ENCODE measurements around the gene FAM120C.

Gene FAM120C

DNA sequence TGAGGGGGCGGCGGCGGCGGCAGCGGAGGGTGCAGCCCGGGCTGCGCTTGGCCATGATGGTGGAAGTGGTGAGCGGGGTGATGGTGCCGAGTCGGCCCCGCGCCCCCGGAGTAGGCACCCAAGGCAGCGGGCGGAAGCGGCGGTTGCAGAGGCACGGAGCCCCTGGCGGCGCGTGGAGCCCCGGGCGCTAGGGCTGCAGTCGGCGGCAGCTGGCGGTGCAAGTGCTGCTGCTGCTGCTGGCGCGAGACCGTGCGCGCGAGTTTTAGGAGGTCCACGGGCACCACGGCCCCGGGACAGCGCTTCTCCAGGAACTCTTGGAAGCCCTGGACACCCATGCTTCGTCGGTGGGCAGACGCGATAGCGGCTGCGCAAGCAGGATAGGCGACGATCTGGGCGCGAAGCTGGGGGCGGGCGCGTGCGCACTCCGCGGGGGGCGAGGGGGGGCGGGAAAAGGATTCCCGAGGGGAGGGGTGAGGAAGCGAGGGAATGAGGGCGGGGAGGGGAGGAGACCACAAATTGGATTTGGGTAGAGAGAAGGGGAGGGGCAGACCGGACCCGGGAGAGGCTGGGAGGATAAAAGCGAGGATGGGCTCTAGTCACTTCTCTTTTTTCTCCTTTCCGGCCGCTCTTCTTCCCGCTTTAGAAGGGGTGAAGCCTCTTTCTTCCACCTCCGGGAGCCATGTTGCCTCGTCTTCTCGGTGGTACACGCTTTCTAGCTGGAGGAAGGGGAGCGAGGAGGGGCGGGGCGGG lies at the start of gene FAM120C:
Gene FAM120C, minus strand, starts transcription at position 391 of the 750 bp plus-strand sequence. Its CDS starts 56 bp downstream, at position 335.
- no peak for TF ChIP-seq CTCF (IDR thresholded peaks at IDR 0.05; ENCODE audit: low read depth, low read length)

DNA sequence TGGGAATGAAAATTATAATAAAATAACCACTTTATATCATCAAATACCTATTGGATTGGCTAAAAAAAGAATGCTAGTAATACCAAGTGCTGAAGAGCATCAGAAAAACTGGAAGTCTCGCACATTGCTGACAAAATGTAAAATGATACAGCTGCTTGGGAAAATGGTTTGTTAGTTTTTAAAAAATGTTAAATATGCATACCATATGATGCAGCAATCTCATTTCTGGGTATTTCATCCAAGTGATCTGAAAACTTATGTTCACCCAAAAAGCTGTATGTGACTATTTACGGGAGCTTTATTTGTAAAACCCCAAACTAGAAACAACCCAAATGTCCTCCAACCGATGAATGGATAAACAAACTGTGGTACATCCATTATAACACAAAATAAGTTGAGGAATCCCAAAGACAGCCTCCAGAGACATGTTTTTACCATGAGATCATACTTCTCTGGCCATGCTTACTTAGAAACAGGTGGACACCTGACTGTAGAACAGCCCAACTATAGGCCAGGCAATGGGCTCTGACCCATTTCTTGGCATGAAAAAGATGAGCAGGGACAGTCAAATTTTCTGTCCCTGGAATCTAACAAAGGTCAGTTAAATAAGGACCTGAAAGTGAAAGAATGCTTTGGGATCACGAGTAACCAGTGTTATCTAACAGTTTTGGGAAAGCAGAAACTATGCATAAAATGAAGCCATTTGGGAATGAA lies 47.5 kb upstream of the FAM120C start:
- no peak for TF ChIP-seq CTCF (IDR thresholded peaks at IDR 0.05; ENCODE audit: low read depth, low read length)
- no peak for DNase-seq (ENCODE audit: extremely low read depth, low read depth)

More for the DNA sequence above, at the start of gene FAM120C:
- peak; percentile 47 for DNase-seq (ENCODE audit: extremely low read depth, low read depth)

GRCh38 chrX:54223581-54223980 lies 40.5 kb upstream of the FAM120C start:
- no peak for TF ChIP-seq CTCF (IDR thresholded peaks at IDR 0.05; ENCODE audit: low read depth, low read length)
- DNase-seq (ENCODE audit: extremely low read depth, low read depth) = no peak

DNA sequence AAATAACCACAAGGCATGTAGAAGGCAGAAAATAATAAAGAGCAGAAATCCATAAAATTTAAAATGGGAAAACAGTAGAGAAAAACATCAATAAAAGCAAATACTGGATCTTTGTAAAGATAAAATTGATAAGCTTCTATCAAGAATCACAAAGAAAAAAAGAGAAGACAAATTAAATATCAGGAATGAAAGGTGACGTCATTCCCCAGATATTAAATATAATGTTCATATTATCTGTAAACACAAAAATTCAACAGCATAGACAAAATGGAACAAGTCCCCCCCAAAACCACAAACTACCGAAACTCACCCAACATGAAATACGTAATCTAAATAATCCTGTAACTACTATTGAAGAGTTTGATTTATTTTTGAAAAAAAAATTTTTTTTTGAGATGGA lies 30.5 kb upstream of the FAM120C start:
- TF ChIP-seq CTCF (IDR thresholded peaks at IDR 0.05; ENCODE audit: low read depth, low read length) = no peak
- no peak for DNase-seq (ENCODE audit: extremely low read depth, low read depth)

- TF ChIP-seq CTCF (IDR thresholded peaks at IDR 0.05; ENCODE audit: low read depth, low read length) = no peak
- DNase-seq (ENCODE audit: extremely low read depth, low read depth) = no peak
Measured at GRCh38 chrX:54208531-54208930, 25.5 kb upstream of the FAM120C start.

DNA sequence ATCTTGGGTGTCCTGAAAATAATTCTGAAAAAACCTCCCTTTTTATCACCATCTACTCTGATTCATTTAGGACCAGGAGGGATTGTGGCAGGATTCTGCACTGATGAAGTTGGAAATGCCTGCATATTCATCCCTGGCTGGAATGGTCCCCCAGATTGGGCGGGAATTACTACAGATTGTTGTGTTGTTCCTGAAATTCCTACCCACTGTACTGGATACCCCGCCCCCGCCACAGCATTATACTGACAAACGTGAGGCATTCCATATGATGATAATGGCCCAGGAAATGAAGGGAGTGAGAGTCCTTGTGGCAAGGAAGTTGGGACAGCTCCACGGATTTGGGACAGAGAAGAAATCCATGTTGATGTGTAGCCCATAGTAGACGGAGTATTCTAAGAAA lies 15.2 kb upstream of the FAM120C start:
- DNase-seq (ENCODE audit: extremely low read depth, low read depth) = no peak
- no peak for TF ChIP-seq CTCF (IDR thresholded peaks at IDR 0.05; ENCODE audit: low read depth, low read length)

- DNase-seq (ENCODE audit: extremely low read depth, low read depth) = no peak
- no peak for TF ChIP-seq CTCF (IDR thresholded peaks at IDR 0.05; ENCODE audit: low read depth, low read length)
Measured at GRCh38 chrX:54194982-54195588, 12.0 kb upstream of the FAM120C start.
